Stimulated activated naive B cell treated with anti-CD40 and anti-IgM and Interleukin-4, amounts not matched to agents 10 μg/mL and 1 μg/mL and 100 μg/mL, for 72 hours (primary cell): Measurements from ENCODE around the gene ALDOC.

Experiments
- ATAC-seq, 2 donors: fragments of 150-1000 bp; cut with Tn5 transposase; replicated peaks; 2 replicates each; pipeline ENCODE4 v1.10.0; 2021; ENCODE audit warnings: moderate library complexity in 1 of 2
- DNase-seq: peaks from one replicate; pipeline ENCODE4 v3.0.0; 2021
- H3K27ac Mint-ChIP-seq: one replicate; pipeline ENCODE4 v1.8.0; 2022; ENCODE audit warnings: mild to moderate bottlenecking, mixed read lengths
- H3K27me3 Mint-ChIP-seq, 2 donors: one replicate each; pipeline ENCODE4 v1.8.0; 2022; ENCODE audit warnings: mixed read lengths in 2 of 2
- H3K36me3 Mint-ChIP-seq, 2 donors: one replicate each; pipeline ENCODE4 v1.8.0; 2022; ENCODE audit warnings: mixed read lengths in 2 of 2, mild to moderate bottlenecking in 1 of 2
- H3K4me1 Mint-ChIP-seq, 2 donors: one replicate each; pipeline ENCODE4 v1.8.0; 2022; ENCODE audit warnings: mixed read lengths in 2 of 2, mild to moderate bottlenecking in 1 of 2
- H3K4me3 Mint-ChIP-seq, 2 donors: one replicate each; pipeline ENCODE4 v1.8.0; 2022; ENCODE audit warnings: mild to moderate bottlenecking in 2 of 2, mixed read lengths in 2 of 2, moderate library complexity in 1 of 2
- H3K9me3 Mint-ChIP-seq, 2 donors: one replicate each; pipeline ENCODE4 v1.8.0; 2022; ENCODE audit warnings: mixed read lengths in 2 of 2, mild to moderate bottlenecking in 1 of 2

The ALDOC gene

GRCh38 chr17:28575126-28575795 lies 1.4 kb downstream of the ALDOC start:
- peaks cover 23 to 49% of the 10 kb centered on the region in 2 donors for H3K4me1 Mint-ChIP-seq
- no peaks in the 10 kb centered on the region for H3K27me3 Mint-ChIP-seq
- ATAC-seq = no peak
- no peak overlapping the region for H3K4me3 Mint-ChIP-seq
- no peak overlapping the region for H3K27ac Mint-ChIP-seq
- H3K9me3 Mint-ChIP-seq = no peaks in the 10 kb centered on the region
- peaks cover 18 to 39% of the 10 kb centered on the region in 2 donors for H3K36me3 Mint-ChIP-seq
- no peak for DNase-seq

GRCh38 chr17:28574526-28574925 lies 2.2 kb downstream of the ALDOC start:
- H3K27ac Mint-ChIP-seq = no peak overlapping the region
- peaks cover 16 to 37% of the 10 kb centered on the region in 2 donors for H3K36me3 Mint-ChIP-seq
- no peaks in the 10 kb centered on the region for H3K9me3 Mint-ChIP-seq
- no peak overlapping the region for H3K4me3 Mint-ChIP-seq
- H3K27me3 Mint-ChIP-seq = no peaks in the 10 kb centered on the region
- ATAC-seq = no peak
- no peak for DNase-seq
- peaks cover 26 to 56% of the 10 kb centered on the region in 2 donors for H3K4me1 Mint-ChIP-seq

DNA sequence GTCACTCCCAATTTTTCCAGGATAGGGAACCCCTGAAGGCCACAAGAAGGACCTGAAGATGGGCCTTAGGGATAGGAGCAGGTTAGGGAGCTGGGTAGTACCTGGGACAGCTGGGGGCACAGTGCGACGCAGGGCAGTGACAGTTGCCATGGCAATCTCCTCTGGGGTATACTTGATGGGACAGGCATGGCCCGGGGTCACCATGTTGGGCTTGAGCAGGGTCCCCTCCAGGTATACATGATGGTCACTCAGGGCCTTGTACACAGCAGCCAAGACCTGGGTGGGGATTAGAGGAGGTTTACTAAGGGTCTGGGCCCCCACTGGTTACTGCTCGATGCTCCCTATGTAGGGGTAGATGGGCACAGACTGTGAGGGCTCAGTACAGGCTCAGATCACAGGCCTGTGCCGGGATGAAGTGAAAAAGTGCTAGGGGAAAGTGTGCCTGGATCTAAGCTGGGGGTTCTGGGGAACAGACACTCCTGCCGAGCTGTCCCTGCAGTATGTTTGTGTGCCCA lies 2.7 kb downstream of the ALDOC start:
- ATAC-seq (no peak), DNase-seq (no peak)
- no peak overlapping the region for H3K4me3 Mint-ChIP-seq
- peaks cover 14 to 37% of the 10 kb centered on the region in 2 donors for H3K36me3 Mint-ChIP-seq
- H3K27me3 Mint-ChIP-seq = no peaks in the 10 kb centered on the region
- no peak overlapping the region for H3K27ac Mint-ChIP-seq
- no peaks in the 10 kb centered on the region for H3K9me3 Mint-ChIP-seq
- H3K4me1 Mint-ChIP-seq = peaks cover 28 to 61% of the 10 kb centered on the region in 2 donors

DNA sequence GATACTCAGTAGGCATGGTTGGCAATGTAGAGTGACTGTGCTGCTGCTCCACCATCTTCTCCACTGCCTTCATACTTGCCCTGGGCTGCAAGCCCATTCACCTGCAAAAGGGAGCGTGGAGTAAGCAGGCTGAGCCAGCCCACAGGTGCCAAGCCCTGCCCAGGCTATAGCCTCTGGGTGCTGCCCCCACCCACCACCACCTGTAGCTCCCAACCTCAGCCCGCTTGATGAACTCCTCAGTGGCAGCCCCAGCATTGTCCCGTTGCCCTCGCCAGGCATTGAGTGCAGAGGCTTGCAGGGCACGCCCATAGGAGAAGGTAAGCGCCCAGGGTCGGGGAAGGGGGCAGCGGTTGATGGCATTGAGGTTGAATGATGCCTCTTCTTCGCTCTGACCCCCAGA lies 3.2 kb downstream of the ALDOC start:
- ATAC-seq (no peak), DNase-seq (no peak)
- no peaks in the 10 kb centered on the region for H3K27me3 Mint-ChIP-seq
- H3K36me3 Mint-ChIP-seq = peaks cover 12 to 37% of the 10 kb centered on the region in 2 donors
- H3K27ac Mint-ChIP-seq = no peak overlapping the region
- peaks cover 29 to 66% of the 10 kb centered on the region in 2 donors for H3K4me1 Mint-ChIP-seq
- H3K4me3 Mint-ChIP-seq = no peak overlapping the region
- H3K9me3 Mint-ChIP-seq = no peaks in the 10 kb centered on the region

GRCh38 chr17:28573040-28573380 lies 3.7 kb downstream of the ALDOC start:
- H3K36me3 Mint-ChIP-seq = peaks cover 11 to 41% of the 10 kb centered on the region in 2 donors
- peaks cover 32 to 71% of the 10 kb centered on the region in 2 donors for H3K4me1 Mint-ChIP-seq
- ATAC-seq (no peak), DNase-seq (no peak)
- no peak overlapping the region for H3K4me3 Mint-ChIP-seq
- H3K27me3 Mint-ChIP-seq = no peaks in the 10 kb centered on the region
- H3K9me3 Mint-ChIP-seq = no peaks in the 10 kb centered on the region
- no peak overlapping the region for H3K27ac Mint-ChIP-seq

GRCh38 chr17:28572259-28573039 lies 4.2 kb downstream of the ALDOC start:
- Mint-ChIP-seq H3K4me3 (peak overlapping the region; percentile 97), H3K9me3 (peaks cover 0 to 2% of the 10 kb centered on the region in 2 donors), H3K27me3 (no peaks in the 10 kb centered on the region), H3K36me3 (peaks cover 15 to 46% of the 10 kb centered on the region in 2 donors), H3K4me1 (peaks cover 37 to 77% of the 10 kb centered on the region in 2 donors), H3K27ac (peak overlapping the region; percentile 77)
- ATAC-seq (no peak), DNase-seq (no peak)

DNA sequence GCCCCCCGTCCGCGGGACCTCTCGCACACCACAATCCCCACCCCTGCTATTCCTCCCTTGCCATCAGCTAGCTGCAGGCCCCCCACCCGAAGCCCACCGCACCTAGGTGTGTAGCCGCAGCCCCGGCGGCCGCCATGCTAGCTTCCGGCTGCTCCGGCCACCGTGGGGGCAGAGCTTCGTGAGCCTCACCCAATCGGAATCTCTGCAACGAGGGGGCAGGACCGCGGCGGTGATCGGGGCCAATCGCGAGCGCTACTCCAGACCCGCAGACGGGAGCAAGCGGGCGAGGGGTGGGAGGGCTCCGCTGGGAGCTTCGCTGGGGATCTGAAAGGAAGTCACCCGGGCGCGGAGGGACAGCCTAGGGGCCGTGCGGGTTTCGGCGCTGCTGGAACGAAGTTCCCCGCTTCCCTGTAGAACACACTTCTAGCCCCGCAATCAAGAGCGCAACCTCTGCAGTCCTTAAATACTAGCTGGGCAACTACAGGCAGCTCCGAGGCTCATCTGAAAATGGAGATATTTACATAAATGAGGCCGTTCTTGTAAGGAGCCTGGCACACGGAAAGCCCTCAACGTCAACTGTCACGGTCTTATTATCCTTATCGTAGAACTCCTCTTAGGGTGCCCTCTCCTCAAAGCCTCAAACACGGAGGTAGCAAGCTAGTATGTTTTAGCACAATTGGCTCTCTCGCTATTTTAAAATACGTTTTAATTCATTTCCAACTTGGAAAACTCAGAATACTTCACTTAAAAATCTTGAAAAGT lies 5.2 kb downstream of the ALDOC start, which contains the start of gene PIGS:
TSS of gene PIGS (minus strand) at position 164 of the 762 bp plus-strand sequence. CDS start at position 136, 28 bp downstream.
- Mint-ChIP-seq H3K4me3 (peak within 1 kb of the TSS; percentile 97), H3K4me1 (peaks cover 36 to 77% of the 10 kb centered on the region in 2 donors)

DNA sequence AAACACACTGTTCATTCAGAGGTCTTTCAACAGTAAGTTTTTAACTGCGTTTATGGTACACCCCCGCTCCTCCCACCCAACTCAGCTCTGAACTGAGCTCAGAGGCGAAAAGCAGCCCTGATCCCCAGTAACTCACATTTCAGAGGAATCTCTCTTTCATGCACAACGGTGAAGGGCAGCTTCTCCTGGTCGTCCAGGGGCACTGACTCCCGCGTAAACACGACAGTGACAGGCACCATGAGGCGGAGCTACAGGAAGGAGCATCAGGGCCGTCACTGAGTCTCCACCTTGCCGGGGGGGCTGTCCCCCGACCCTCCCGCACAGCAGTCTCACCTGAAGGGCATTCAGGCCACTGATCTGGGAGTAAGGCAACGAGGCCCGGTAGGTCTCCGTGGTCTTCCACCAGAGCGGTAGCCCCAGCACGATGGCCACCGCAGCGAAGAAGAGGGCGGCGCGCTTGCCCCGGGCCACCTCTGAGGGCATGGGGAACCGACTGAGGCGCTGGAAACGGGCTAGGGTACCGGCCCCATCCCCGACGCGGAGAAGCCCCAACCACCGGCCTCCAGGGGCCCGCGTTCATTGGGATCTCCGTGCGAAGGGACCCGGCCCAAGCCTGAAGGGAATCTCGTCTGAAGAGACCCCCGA lies 5.9 kb downstream of the ALDOC start:
- no peaks in the 10 kb centered on the region for H3K27me3 Mint-ChIP-seq
- peaks cover 31 to 73% of the 10 kb centered on the region in 2 donors for H3K4me1 Mint-ChIP-seq
- H3K36me3 Mint-ChIP-seq = peaks cover 11 to 41% of the 10 kb centered on the region in 2 donors
- peak overlapping the region; percentile 97 for H3K4me3 Mint-ChIP-seq
- peak; percentile 21 for DNase-seq
- peak overlapping the region; percentile 93 for H3K27ac Mint-ChIP-seq
- peak; percentile 38 to 39 for ATAC-seq
- H3K9me3 Mint-ChIP-seq = peaks cover 0 to 2% of the 10 kb centered on the region in 2 donors

More for the DNA sequence above, 5.2 kb downstream of the ALDOC start, which contains the start of gene PIGS:
- DNase-seq (peak; percentile 90), ATAC-seq (peak; percentile 95 to 97)
- peaks cover 11 to 41% of the 10 kb centered on the region in 2 donors for H3K36me3 Mint-ChIP-seq
- peaks cover 0 to 2% of the 10 kb centered on the region in 2 donors for H3K9me3 Mint-ChIP-seq
- no peaks in the 10 kb centered on the region for H3K27me3 Mint-ChIP-seq
- peak within 1 kb of the TSS; percentile 93 for H3K27ac Mint-ChIP-seq

DNA sequence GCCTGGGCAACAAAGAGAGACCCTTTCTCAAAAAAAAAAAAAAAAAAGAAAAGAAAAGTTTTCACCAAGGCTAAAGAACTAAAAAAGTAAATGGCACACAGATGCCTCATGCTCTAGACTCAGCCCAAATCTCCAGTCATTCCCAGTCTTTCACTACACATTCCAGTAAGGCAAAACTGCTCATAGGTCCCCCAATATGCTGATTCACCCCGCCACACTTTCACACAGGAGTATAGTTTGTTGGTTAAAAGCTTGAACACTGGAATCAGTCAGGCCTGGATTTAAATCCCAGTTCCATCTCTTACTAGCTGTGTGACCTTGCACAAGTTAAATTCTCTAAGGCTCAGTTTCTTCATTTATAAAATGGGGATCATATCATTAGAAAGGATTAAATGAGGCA lies 7.2 kb downstream of the ALDOC start:
- DNase-seq (no peak), ATAC-seq (no peak)
- H3K36me3 Mint-ChIP-seq = peaks cover 11 to 33% of the 10 kb centered on the region in 2 donors
- H3K4me1 Mint-ChIP-seq = peaks cover 30 to 67% of the 10 kb centered on the region in 2 donors
- H3K9me3 Mint-ChIP-seq = peaks cover 0 to 2% of the 10 kb centered on the region in 2 donors
- no peaks in the 10 kb centered on the region for H3K27me3 Mint-ChIP-seq
- no peak overlapping the region for H3K27ac Mint-ChIP-seq
- H3K4me3 Mint-ChIP-seq = no peak overlapping the region

DNA sequence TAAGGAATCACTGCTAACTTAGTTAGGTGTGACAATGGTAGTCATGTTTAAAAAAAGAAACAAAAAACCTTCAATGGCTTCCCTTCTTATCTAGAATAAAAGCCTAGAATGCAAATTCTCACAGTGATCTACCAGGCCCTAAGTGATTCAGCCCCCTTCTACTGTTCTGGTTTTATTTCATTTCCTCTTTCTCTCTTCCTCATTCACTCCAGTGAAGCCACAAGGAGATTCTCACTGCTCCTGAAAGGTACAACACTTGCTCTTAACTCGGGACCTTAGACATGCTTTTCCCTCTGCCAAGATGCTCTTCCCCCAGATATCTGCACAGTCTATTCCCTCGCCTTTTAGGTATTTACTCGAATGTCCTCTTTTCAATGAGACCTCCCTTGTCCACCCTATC lies 9.1 kb downstream of the ALDOC start:
- Mint-ChIP-seq H3K36me3 (peaks cover 15 to 28% of the 10 kb centered on the region in 2 donors), H3K27me3 (no peaks in the 10 kb centered on the region), H3K4me1 (peaks cover 28 to 58% of the 10 kb centered on the region in 2 donors), H3K4me3 (peak overlapping the region; percentile 8 to 42), H3K9me3 (peaks cover 0 to 2% of the 10 kb centered on the region in 2 donors), H3K27ac (peak overlapping the region; percentile 16)
- DNase-seq (no peak), ATAC-seq (peak; percentile 64 to 66)

GRCh38 chr17:28563475-28563874 lies 13.2 kb downstream of the ALDOC start:
- no peaks in the 10 kb centered on the region for H3K27me3 Mint-ChIP-seq
- no peak overlapping the region for H3K27ac Mint-ChIP-seq
- DNase-seq = no peak
- H3K4me3 Mint-ChIP-seq = no peak overlapping the region
- peaks cover 0 to 2% of the 10 kb centered on the region in 2 donors for H3K9me3 Mint-ChIP-seq
- peaks cover 26 to 34% of the 10 kb centered on the region in 2 donors for H3K36me3 Mint-ChIP-seq
- peaks cover 16 to 22% of the 10 kb centered on the region in 2 donors for H3K4me1 Mint-ChIP-seq
- no peak for ATAC-seq

DNA sequence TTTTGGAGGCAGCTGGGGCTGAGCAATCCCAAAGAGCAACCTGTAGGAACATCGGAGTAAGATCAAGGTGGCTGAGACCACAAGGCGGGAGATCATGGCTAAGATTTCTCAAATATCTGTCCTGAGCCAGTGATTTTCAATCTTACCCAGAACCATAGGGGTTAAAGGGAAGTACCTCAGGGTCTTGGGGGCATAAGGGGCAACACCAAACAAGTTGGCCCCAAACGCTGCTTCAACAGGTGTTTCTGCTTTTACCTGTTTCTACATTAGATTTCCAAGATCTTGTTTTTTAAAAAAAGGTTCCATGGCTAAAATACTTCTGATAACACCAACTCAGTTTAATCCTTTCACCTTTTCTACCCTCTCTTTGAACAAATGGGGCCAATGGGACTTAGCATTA lies 21.7 kb downstream of the ALDOC start:
- H3K9me3 Mint-ChIP-seq = no peaks in the 10 kb centered on the region
- DNase-seq (no peak), ATAC-seq (no peak)
- H3K4me1 Mint-ChIP-seq = peaks cover 35 to 36% of the 10 kb centered on the region in 2 donors
- H3K4me3 Mint-ChIP-seq = no peak overlapping the region
- H3K27ac Mint-ChIP-seq = no peak overlapping the region
- H3K27me3 Mint-ChIP-seq = no peaks in the 10 kb centered on the region
- H3K36me3 Mint-ChIP-seq = peaks cover 48 to 58% of the 10 kb centered on the region in 2 donors

DNA sequence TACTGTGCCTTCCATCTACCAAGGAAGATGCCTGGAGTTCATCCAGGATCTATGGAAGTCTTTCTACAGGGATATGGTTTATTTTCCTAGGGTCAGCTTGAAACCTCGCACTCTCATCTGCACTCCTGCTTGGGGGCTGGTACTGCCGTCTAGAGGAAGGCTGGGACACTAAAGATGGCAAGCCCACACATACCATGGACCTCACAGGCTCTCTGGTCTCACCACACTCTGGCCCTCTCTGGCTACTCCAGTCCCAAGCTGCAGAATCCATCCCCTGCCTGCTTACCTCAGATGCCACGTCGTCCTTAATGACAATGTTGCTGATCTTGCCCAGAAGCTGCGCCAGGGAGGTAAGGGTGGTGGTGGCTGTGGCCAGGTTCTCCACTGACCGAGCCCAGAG lies 22.1 kb downstream of the ALDOC start:
- no peak overlapping the region for H3K4me3 Mint-ChIP-seq
- ATAC-seq = no peak
- peaks cover 38 to 41% of the 10 kb centered on the region in 2 donors for H3K4me1 Mint-ChIP-seq
- no peaks in the 10 kb centered on the region for H3K27me3 Mint-ChIP-seq
- H3K9me3 Mint-ChIP-seq = no peaks in the 10 kb centered on the region
- peak overlapping the region; percentile 57 for H3K27ac Mint-ChIP-seq
- H3K36me3 Mint-ChIP-seq = peaks cover 43 to 53% of the 10 kb centered on the region in 2 donors
- DNase-seq = no peak
